ENCODE measurements around the gene F5. TPM values are rescaled to one million over a fixed set of nuclear protein-coding genes. Genes with fewer than 3 reads are reported as not detected.

F5 gene
- total and polyA plus RNA-seq, 2 of the 13 experiments (the other 11 are each of a cell fraction or from before 2014, with no cell fraction given), result 38.3 to 64.0 TPM

DNA sequence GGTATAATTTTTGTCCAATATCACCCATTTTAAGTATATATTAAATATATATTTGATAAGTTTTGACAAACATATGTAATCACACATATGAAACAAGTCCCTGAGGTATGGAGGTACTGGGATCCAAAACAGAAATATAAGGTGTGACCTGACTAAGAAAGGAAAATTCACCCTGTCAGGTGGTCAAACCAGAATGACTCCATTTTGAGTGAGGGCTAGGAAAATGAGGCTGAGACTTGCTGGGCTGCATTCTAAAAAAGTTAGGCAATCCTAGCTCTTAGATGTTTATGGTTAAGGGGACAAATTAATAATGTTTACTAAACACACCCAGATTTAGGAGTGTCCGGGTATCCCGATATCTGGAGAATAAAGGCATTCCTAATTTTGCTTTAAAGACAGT lies 89.0 kb downstream of the F5 start:
- TF ChIP-seq NFE2L1 (CRISPR knock-in tag; IDR thresholded peaks at IDR 0.05; ENCODE audit: borderline replicate concordance) (no peak), ATF7-NPFF (CRISPR knock-in tag; IDR thresholded peaks at IDR 0.05; ENCODE audit: low read depth) (no peak), GRHL1 (CRISPR knock-in tag; conservative IDR thresholded peaks at IDR 0.05) (no peak)
- TF ChIP-seq, protein P1, sequence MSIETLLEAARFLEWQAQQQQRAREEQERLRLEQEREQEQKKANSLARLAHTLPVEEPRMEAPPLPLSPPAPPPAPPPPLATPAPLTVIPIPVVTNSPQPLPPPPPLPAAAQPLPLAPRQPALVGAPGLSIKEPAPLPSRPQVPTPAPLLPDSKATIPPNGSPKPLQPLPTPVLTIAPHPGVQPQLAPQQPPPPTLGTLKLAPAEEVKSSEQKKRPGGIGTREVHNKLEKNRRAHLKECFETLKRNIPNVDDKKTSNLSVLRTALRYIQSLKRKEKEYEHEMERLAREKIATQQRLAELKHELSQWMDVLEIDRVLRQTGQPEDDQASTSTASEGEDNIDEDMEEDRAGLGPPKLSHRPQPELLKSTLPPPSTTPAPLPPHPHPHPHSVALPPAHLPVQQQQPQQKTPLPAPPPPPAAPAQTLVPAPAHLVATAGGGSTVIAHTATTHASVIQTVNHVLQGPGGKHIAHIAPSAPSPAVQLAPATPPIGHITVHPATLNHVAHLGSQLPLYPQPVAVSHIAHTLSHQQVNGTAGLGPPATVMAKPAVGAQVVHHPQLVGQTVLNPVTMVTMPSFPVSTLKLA (IDR thresholded peaks at IDR 0.05), result no peak
- Histone ChIP-seq H3K27ac (ENCODE audit: extremely low read length, insufficient read depth, low read length) (no peak overlapping the region), H3K36me3 (replicated peaks in 1 of 2; ENCODE audit: control insufficient read depth in 1 of 2, insufficient read depth in 2 of 2, low read length in 2 of 2) (no peaks in the 10 kb centered on the region), H3K27me3 (ENCODE audit: control insufficient read depth in 1 of 2, insufficient read depth in 2 of 2, low read length in 2 of 2) (no peaks in the 10 kb centered on the region), H4K20me1 (ENCODE audit: insufficient read depth, low read length) (no peaks in the 10 kb centered on the region), H3K9ac (ENCODE audit: insufficient read depth, low read depth, low read length) (no peak overlapping the region), H3K4me3 (replicated peaks in 1 of 3; ENCODE audit: insufficient read depth in 1 of 3, low read depth in 2 of 3, low read length in 3 of 3) (no peak overlapping the region), H3K4me1 (ENCODE audit: insufficient read depth, low read length) (peaks cover 29% of the 10 kb centered on the region), H2AFZ (ENCODE audit: low read length) (no peak overlapping the region), H3K9me3 (ENCODE audit: low read length) (no peaks in the 10 kb centered on the region), H3K79me2 (ENCODE audit: insufficient read depth, low read length) (no peaks in the 10 kb centered on the region), H3K4me2 (ENCODE audit: low read depth, low read length) (no peak overlapping the region)
- ChIA-PET POLR2A (interaction anchor here (1.4 to 4.1 kb wide), 2 partner anchors 11 to 26 kb away, joined by 3 to 14 read pairs; partner anchors contain the start of gene SLC19A2), CTCF (ENCODE audit: low intra/inter-chr PET ratio, low total read pairs) (no interaction called here)
- FAIRE-seq, result no peak
- in situ Hi-C loops (cut with HindIII; ENCODE audit: extremely low pct_ligation_motif_present, low pct_unique_long_range_greater_than_20kb), result no loop called here
- BruUV-seq (replicated peaks), result no TSS peak
- DNase-seq (ENCODE audit: low spot score), result no peak
- WGBS (ENCODE audit: low lambda C conversion rate), result 96% methylated on average over 2 of the region's 2 CpGs
- intact Hi-C loops (cut with micrococcal nuclease; ENCODE audit: unreplicated experiment), result no loop called here
- no peak for ATAC-seq

DNA sequence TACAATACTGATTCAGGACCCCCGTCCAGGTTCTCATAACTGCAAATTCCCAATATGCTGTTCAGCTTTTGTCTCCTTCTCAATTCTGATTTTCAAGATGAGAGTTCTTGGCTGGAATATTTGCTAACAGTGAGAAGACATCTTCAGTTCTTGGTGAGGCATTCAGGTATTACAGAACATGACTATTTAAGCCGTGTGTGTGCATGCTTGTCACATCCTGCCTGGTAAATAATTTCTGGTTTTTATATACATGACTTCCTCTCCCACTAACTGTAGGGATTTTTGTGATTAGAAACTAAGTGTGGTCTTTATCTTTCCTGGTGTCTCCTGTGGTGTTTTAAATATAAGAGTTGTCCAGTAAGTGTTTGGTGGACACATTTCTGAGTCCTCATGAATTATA lies 90.4 kb downstream of the F5 start:
- POLR2A ChIA-PET, result interaction anchor here (4.1 kb wide), 1 partner anchor 10 kb away, joined by 14 read pairs; the partner anchor contains the start of gene SLC19A2
- peaks cover 37% of the 10 kb centered on the region for H3K4me1 ChIP-seq (ENCODE audit: insufficient read depth, low read length)
- no peak overlapping the region for H3K9ac ChIP-seq (ENCODE audit: insufficient read depth, low read depth, low read length)
- FAIRE-seq, result no peak
- no peak overlapping the region for H3K27ac ChIP-seq (ENCODE audit: extremely low read length, insufficient read depth, low read length)
- in situ Hi-C loops (cut with HindIII; ENCODE audit: extremely low pct_ligation_motif_present, low pct_unique_long_range_greater_than_20kb), result no loop called here
- no peaks in the 10 kb centered on the region for H3K36me3 ChIP-seq (replicated peaks in 1 of 2; ENCODE audit: control insufficient read depth in 1 of 2, insufficient read depth in 2 of 2, low read length in 2 of 2)
- H3K79me2 ChIP-seq (ENCODE audit: insufficient read depth, low read length), result no peaks in the 10 kb centered on the region
- H2AFZ ChIP-seq (ENCODE audit: low read length), result no peak overlapping the region
- H4K20me1 ChIP-seq (ENCODE audit: insufficient read depth, low read length), result no peaks in the 10 kb centered on the region
- WGBS (ENCODE audit: low lambda C conversion rate), result 75% methylated on average over 2 of the region's 2 CpGs
- no peak overlapping the region for H3K4me3 ChIP-seq (replicated peaks in 1 of 3; ENCODE audit: insufficient read depth in 1 of 3, low read depth in 2 of 3, low read length in 3 of 3)
- CTCF ChIA-PET (ENCODE audit: low intra/inter-chr PET ratio, low total read pairs), result no interaction called here
- no peaks in the 10 kb centered on the region for H3K9me3 ChIP-seq (ENCODE audit: low read length)
- no peak overlapping the region for H3K4me2 ChIP-seq (ENCODE audit: low read depth, low read length)
- no peaks in the 10 kb centered on the region for H3K27me3 ChIP-seq (ENCODE audit: control insufficient read depth in 1 of 2, insufficient read depth in 2 of 2, low read length in 2 of 2)
- no TSS peak for BruUV-seq (replicated peaks)
- intact Hi-C loops (cut with micrococcal nuclease; ENCODE audit: unreplicated experiment), result no loop called here
- no peak for DNase-seq (ENCODE audit: low spot score)
- no peak for ATAC-seq
- no peak for TF ChIP-seq THRA (CRISPR knock-in tag; IDR thresholded peaks at IDR 0.05; ENCODE audit: borderline replicate concordance)
- TF ChIP-seq MZF1 (CRISPR knock-in tag; IDR thresholded peaks at IDR 0.05; ENCODE audit: borderline replicate concordance), result no peak
- TF ChIP-seq HNRNPL (IDR thresholded peaks at IDR 0.05; ENCODE audit: low read depth, low read length), result no peak
- TF ChIP-seq ZNF564 (CRISPR knock-in tag; IDR thresholded peaks at IDR 0.05), result no peak
- TF ChIP-seq, protein P2, sequence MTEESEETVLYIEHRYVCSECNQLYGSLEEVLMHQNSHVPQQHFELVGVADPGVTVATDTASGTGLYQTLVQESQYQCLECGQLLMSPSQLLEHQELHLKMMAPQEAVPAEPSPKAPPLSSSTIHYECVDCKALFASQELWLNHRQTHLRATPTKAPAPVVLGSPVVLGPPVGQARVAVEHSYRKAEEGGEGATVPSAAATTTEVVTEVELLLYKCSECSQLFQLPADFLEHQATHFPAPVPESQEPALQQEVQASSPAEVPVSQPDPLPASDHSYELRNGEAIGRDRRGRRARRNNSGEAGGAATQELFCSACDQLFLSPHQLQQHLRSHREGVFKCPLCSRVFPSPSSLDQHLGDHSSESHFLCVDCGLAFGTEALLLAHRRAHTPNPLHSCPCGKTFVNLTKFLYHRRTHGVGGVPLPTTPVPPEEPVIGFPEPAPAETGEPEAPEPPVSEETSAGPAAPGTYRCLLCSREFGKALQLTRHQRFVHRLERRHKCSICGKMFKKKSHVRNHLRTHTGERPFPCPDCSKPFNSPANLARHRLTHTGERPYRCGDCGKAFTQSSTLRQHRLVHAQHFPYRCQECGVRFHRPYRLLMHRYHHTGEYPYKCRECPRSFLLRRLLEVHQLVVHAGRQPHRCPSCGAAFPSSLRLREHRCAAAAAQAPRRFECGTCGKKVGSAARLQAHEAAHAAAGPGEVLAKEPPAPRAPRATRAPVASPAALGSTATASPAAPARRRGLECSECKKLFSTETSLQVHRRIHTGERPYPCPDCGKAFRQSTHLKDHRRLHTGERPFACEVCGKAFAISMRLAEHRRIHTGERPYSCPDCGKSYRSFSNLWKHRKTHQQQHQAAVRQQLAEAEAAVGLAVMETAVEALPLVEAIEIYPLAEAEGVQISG (CRISPR knock-in tag; IDR thresholded peaks at IDR 0.05), result no peak
- no peak for TF ChIP-seq SNAI1 (CRISPR knock-in tag; IDR thresholded peaks at IDR 0.05; ENCODE audit: borderline replicate concordance)
- no peak for TF ChIP-seq NR2F2 (IDR thresholded peaks at IDR 0.05; ENCODE audit: borderline replicate concordance, low read depth)

Data from HepG2 (cell line).